Activated CD4-positive, alpha-beta T cell treated with anti-CD3 and anti-CD28 coated beads for 24 hours (primary cell): ENCODE measurements around the gene GOLIM4.
"Not testable (repeated sequence)": the region's sequence is repeated elsewhere in the genome, so short reads cannot be mapped to it uniquely, and the experiment has no call there.

Experiments
- DNase-seq, 2 donors: peaks; one replicate each; pipeline ENCODE4 v3.0.0-alpha.2; 2020; ENCODE audit warnings: low read depth in 2 of 2

The GOLIM4 gene

GRCh38 chr3:168080022-168080421 is 15.7 kb downstream of the GOLIM4 start:
- no peak for DNase-seq

- no peak for DNase-seq
These were observed 18.6 kb downstream of the GOLIM4 start for GRCh38 chr3:168077091-168077490.

DNA sequence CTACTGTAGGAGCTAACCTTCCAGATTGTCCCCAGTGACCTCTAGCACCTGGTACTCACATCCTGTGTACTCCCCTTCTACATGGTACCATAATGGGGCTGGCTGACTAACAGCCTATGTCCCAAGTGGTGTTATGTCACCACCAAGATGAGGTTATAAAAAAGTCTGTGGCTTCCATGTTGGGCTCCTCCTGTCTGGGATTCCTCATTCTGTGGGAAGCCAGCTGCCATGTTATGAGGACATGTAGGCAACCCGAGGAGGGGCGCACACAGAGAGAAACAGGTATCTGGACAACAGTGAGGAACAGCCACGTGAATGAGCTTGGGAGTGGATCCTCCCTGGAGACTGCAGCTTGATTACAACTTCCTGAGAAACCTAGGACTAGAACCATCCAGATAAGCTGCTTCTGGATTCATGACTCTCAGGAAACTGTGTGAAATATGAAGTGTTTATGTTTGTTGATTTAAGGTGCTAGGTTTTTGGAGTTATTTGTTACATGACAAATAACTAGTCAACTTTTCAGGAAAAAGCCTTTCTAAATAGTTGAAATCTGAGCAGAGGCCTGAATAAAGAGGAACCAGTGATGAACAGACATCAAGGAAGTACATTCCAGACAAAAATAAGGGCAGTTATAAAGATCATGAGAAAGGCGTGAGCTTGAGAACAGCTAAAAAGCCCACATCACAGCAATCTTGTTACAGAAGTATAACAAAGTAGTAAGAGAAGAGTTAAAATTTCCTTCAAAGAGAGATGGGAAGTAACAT is 21.7 kb downstream of the GOLIM4 start:
- DNase-seq, result no peak

GRCh38 chr3:168072323-168072650 is 23.4 kb downstream of the GOLIM4 start:
- no peak for DNase-seq

GRCh38 chr3:168071591-168072322 is 24.0 kb downstream of the GOLIM4 start:
- DNase-seq, result no peak

DNA sequence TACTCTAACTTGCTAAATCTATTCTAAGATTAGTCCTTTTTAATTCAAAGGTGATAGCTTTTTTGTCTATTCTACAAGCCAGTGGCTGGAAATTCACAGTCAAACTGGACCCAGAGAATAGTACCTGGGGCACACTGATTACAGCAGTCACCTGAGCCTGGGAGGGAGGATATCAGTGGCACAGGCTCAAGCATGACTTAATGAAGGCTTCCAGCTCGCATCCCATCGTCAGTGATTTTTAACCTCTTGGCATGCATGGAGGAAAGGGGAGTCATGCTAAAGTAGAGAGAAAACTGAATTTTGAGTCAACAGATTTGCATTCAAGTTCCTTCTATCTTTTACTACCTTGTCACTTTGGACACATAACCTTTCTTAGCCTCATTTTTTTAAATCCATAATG is 24.8 kb downstream of the GOLIM4 start:
- DNase-seq, result no peak

DNA sequence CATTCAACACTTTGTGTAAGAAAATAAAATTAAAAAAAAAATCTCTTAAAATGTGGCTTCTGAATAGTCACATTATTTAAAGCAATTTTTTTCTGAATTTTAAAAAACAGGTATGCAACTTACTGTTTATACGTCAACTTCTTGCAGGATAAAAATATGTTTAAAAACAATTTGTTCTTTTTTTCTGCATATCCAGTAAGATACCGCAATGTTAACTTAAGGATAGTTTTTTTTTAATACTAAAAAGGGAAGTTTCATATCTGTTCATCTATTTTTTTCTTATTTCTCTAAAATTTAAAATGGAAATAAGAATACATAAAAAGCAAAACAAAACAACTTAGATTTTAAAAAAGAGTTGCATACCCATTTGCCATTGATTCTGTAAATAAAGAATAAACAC is 27.4 kb downstream of the GOLIM4 start:
- DNase-seq, result no peak

DNA sequence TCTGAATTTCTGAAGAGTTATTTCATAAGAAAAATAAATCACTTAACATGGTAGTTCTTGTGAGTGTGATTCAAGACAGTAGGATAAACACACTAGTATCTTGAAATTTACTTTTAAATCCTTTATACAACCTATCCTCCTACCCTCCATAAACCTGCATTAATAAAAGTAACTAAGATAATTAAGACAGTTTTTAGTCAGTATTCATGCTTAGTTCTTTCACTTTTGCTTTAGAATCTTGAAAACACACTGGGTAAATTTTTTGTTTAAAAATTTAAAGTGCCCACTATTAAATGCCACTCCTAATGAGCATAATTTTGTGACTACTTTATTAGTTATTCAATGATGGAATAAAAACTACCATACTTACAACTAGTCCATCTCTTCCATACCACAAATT is 28.8 kb downstream of the GOLIM4 start:
- no peak for DNase-seq

DNA sequence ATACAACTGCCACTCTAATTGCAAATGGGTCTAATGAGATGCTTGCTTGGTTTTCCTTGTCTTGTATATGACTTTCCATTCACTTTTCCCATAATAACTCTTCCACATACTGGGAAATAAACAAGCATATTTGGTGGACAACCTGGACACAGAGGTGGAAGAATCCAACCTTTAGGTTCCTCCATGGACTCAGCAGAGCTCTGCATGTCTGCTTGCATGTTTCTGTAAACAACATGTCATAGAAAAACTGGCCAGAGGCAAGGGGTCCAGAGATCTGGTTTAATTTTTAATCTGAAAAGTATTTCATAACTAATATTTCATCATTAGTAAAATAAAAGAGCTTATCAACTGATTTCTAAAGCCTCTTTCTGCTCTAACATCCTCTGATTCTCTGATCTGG is 30.2 kb downstream of the GOLIM4 start:
- no peak for DNase-seq

GRCh38 chr3:168063122-168063521 is 32.6 kb downstream of the GOLIM4 start:
- no peak for DNase-seq

GRCh38 chr3:168062679-168063078 is 33.0 kb downstream of the GOLIM4 start:
- DNase-seq, result no peak

GRCh38 chr3:168061332-168061996 is 34.3 kb downstream of the GOLIM4 start:
- no peak for DNase-seq

DNA sequence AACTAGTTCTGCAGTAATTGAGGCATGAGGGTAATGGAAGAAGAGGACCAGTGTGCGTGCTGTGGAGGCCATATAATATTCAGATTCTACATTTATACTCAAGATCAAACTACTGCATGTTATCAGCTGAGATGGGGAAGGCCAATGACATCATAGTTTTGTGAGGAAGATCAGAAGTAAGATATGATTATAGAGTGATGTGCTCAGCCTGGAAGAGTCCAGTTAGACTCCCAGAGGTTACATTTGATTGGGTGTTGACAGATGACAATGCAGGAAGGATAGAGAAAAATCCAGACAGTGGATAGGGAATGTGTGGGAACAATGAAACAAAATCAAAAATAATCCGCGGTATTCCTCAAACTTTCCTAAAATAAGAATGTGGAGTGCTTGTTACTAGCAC is 35.4 kb downstream of the GOLIM4 start:
- no peak for DNase-seq

- no peak for DNase-seq
These were observed 37.2 kb downstream of the GOLIM4 start for GRCh38 chr3:168058481-168058880.

GRCh38 chr3:168056398-168057230 is 39.1 kb downstream of the GOLIM4 start:
- not testable (repeated sequence) for DNase-seq

DNA sequence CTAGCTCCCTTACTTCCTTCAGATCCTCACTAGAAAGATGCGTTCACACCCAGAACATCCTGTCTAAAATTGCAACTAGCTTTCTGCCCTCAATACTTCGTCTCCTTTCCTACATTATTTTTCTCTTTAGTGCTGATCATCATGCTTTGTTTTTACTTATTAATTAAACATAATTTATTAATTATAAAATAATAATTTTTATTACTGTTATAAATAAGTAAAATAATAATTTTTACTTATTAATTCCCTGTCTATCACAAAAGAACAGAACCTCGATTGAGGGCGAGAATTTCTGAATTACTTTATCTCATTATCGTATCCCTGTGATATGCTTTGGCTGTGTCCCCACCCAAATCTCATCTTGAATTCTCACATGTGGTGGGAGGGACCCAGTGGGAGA is 41.3 kb downstream of the GOLIM4 start:
- no peak for DNase-seq

GRCh38 chr3:168053115-168053514 is 42.6 kb downstream of the GOLIM4 start:
- no peak for DNase-seq

- DNase-seq, result no peak
These were observed 43.2 kb downstream of the GOLIM4 start for GRCh38 chr3:168052515-168052914.

GRCh38 chr3:168051531-168052471 is 43.9 kb downstream of the GOLIM4 start:
- no peak for DNase-seq

GRCh38 chr3:168051070-168051469 is 44.7 kb downstream of the GOLIM4 start:
- no peak for DNase-seq
